Stimulated activated CD8-positive, alpha-beta memory T cell treated with anti-CD3 and anti-CD28 coated beads, Interleukin-7, amount 100 ng/mL, for 4 hours (primary cell): Measurements from ENCODE around the gene PLCB4.

Experiments
- DNase-seq, 2 donors: peaks; one replicate each; pipeline ENCODE4 v3.0.0-alpha.2; 2020; ENCODE audit warnings: low read depth in 2 of 2

The PLCB4 gene

GRCh38 chr20:9061434-9061833 lies 7.5 kb upstream of the PLCB4 start:
- DNase-seq, result no peak

- DNase-seq, result no peak
These were observed 6.8 kb upstream of the PLCB4 start for GRCh38 chr20:9062066-9062465.

GRCh38 chr20:9066191-9066590 lies 2.7 kb upstream of the PLCB4 start:
- DNase-seq, result no peak

GRCh38 chr20:9068233-9068801 lies 570 bp upstream of the PLCB4 start:
- DNase-seq, result no peak

GRCh38 chr20:9070304-9070703 lies 1.4 kb downstream of the PLCB4 start:
- no peak for DNase-seq

- no peak for DNase-seq
These were observed 3.3 kb downstream of the PLCB4 start for GRCh38 chr20:9071976-9072726.

GRCh38 chr20:9072861-9073500 lies 4.1 kb downstream of the PLCB4 start:
- no peak for DNase-seq

- DNase-seq, result no peak
These were observed 6.6 kb downstream of the PLCB4 start for GRCh38 chr20:9075264-9076095.

- no peak for DNase-seq
These were observed 7.6 kb downstream of the PLCB4 start for GRCh38 chr20:9076440-9076839.

GRCh38 chr20:9078826-9079731 lies 10.2 kb downstream of the PLCB4 start:
- DNase-seq, result no peak

- no peak for DNase-seq
These were observed 12.6 kb downstream of the PLCB4 start for GRCh38 chr20:9081423-9081966.

GRCh38 chr20:9082741-9083140 lies 13.9 kb downstream of the PLCB4 start:
- DNase-seq, result no peak

GRCh38 chr20:9087531-9088217 lies 18.8 kb downstream of the PLCB4 start:
- DNase-seq, result no peak

GRCh38 chr20:9088556-9088955 lies 19.7 kb downstream of the PLCB4 start:
- DNase-seq, result no peak

- no peak for DNase-seq
These were observed 23.2 kb downstream of the PLCB4 start for GRCh38 chr20:9092113-9092512.

- DNase-seq, result no peak
These were observed 23.8 kb downstream of the PLCB4 start for GRCh38 chr20:9092655-9093054.

GRCh38 chr20:9093218-9093957 lies 24.5 kb downstream of the PLCB4 start:
- DNase-seq, result no peak

GRCh38 chr20:9099372-9099771 lies 30.5 kb downstream of the PLCB4 start:
- DNase-seq, result no peak

- no peak for DNase-seq
These were observed 31.8 kb downstream of the PLCB4 start for GRCh38 chr20:9100691-9101090.

GRCh38 chr20:9102456-9102855 lies 33.6 kb downstream of the PLCB4 start:
- no peak for DNase-seq
